Upper lobe of left lung (tissue), 6 donors: ENCODE measurements around the gene INTS11. TPM values are rescaled to one million over a fixed set of nuclear protein-coding genes. Genes with fewer than 3 reads are reported as not detected.

Source experiments
- ATAC-seq, 2 donors: fragments of 200-7000 bp; cut with Tn5 transposase; one replicate each; pipeline ENCODE4 v1.9.1; 2022; ENCODE audit warnings: mild to moderate bottlenecking in 2 of 2, moderate library complexity in 2 of 2; ENCODE audit not compliant: low FRiP score in 2 of 2
- DNase-seq, 2 donors: peaks; one replicate each; pipeline ENCODE4 v3.0.0-alpha.2; 2019 to 2020
- H3K27ac ChIP-seq, 4 donors: fragments of 200-600 bp; sonication (generic); one replicate each; pipeline ENCODE4 v1.5.1; 2016 to 2019
- H3K27me3 ChIP-seq, 4 donors: fragments of 200-600 bp; sonication (generic); one replicate each; pipeline ENCODE4 v1.5.1; 2017 to 2019
- H3K36me3 ChIP-seq, 4 donors: fragments of 200-600 bp; sonication (generic); one replicate each; pipeline ENCODE4 v1.5.1; 2016 to 2019
- H3K4me1 ChIP-seq, 4 donors: fragments of 200-600 bp; sonication (generic); one replicate each; pipeline ENCODE4 v1.5.1; 2018 to 2019
- H3K4me3 ChIP-seq, 4 donors: fragments of 200-600 bp; sonication (generic); one replicate each; pipeline ENCODE4 v1.5.1; 2017 to 2019; ENCODE audit warnings: mild to moderate bottlenecking in 2 of 4, moderate library complexity in 1 of 4
- H3K9me3 ChIP-seq, 4 donors: fragments of 200-600 bp; sonication (generic); one replicate each; pipeline ENCODE4 v1.5.1; 2018 to 2019
- CTCF ChIP-seq, 6 experiments: fragments of 450-650 bp in 4 of 6; fragments of 200-600 bp in 2 of 6; sonication (generic) in 2 of 6; IDR thresholded peaks; one replicate each; pipeline ENCODE4 v1.5.1; 2016 to 2019; ENCODE audit warnings: antibody characterized with exemption in 6 of 6
- EP300 ChIP-seq, 4 donors: sonication (generic); formaldehyde crosslinking; IDR thresholded peaks; one replicate each; pipeline ENCODE4 v1.5.1; 2017; ENCODE audit warnings: antibody characterized with exemption in 4 of 4, control low read depth in 2 of 4
- POLR2A ChIP-seq, 4 donors: fragments of 450-650 bp; IDR thresholded peaks; one replicate each; pipeline ENCODE4 v1.5.1; 2016 to 2017; ENCODE audit warnings: antibody characterized with exemption in 4 of 4, mild to moderate bottlenecking in 2 of 4
- POLR2AphosphoS5 ChIP-seq, 2 donors: sonication (generic); formaldehyde crosslinking; IDR thresholded peaks; one replicate each; pipeline ENCODE4 v1.5.1; 2017; ENCODE audit warnings: antibody characterized with exemption in 2 of 2
- WGBS, 2 donors: methylation state at CpG; one replicate each; pipeline ENCODE4 v1.1.5; 2017 to 2018; 5-methylcytosine and 5-hydroxymethylcytosine counted together
- total RNA-seq, 6 donors: library from RNA; depleted of rRNA in 4 of 6; stranded (reverse); fragments of >200 nt in 4 of 6; gene quantifications; one replicate each; pipeline versions ENCODE4 v1.1.0 to v1.2.1, GENCODE V29; 2016 to 2021
- donor health status: DM: no; HTN: no; CAD: no; lungs with moderate emphysema.
- donor health status: DM: no; HTN: yes; CAD: no; lungs with severe emphysema.

The INTS11 gene
- total RNA-seq, 6 donors from 2014 or later = 71.7 to 267 (median 90.5) TPM

DNA sequence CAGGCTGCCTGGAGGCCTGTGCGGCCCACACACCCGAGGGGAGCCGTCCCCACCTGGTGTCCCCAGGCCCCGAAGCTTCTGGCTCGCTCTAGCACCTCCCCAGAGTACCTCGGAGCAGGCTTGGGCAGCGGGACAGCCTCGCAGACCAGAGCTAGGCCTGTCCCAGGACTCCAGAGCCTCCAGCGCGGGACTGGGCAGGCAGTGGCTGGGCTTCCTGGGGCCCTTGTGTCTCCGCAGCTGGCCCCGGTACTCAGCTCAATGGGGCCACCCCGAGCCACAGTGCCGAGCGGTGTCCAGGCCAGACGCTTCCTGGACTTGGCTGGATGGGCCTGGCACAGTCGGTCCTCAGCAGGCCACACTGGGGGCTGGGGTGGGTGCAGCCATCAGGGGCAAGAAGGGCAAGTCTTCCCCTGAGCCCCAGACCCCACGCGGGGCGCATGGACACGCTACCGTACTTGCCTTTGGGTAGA is 39.3 kb downstream of the INTS11 start:
- peaks cover 0 to 5% (median 2%) of the 10 kb centered on the region in 4 donors for H3K4me1 ChIP-seq
- no peaks in the 10 kb centered on the region for H3K9me3 ChIP-seq
- 75% methylated on average over 11 of the region's 22 CpGs; no CpG with 5 or more reads in 1 of the 2 donors for WGBS, 2 donors
- no peak overlapping the region for H3K4me3 ChIP-seq
- peaks cover 0 to 6% (median 0%) of the 10 kb centered on the region in 4 donors for H3K27me3 ChIP-seq
- TF ChIP-seq EP300 (IDR thresholded peaks at IDR 0.05) = no peak
- TF ChIP-seq CTCF (IDR thresholded peaks at IDR 0.05) = no peak
- no peak for TF ChIP-seq POLR2A (IDR thresholded peaks at IDR 0.05)
- TF ChIP-seq POLR2AphosphoS5 (IDR thresholded peaks at IDR 0.05) = no peak
- no peaks in the 10 kb centered on the region for H3K36me3 ChIP-seq
- ATAC-seq (no peak), DNase-seq (peak in 1 of 2 donors; percentile 74)
- no peak overlapping the region for H3K27ac ChIP-seq

DNA sequence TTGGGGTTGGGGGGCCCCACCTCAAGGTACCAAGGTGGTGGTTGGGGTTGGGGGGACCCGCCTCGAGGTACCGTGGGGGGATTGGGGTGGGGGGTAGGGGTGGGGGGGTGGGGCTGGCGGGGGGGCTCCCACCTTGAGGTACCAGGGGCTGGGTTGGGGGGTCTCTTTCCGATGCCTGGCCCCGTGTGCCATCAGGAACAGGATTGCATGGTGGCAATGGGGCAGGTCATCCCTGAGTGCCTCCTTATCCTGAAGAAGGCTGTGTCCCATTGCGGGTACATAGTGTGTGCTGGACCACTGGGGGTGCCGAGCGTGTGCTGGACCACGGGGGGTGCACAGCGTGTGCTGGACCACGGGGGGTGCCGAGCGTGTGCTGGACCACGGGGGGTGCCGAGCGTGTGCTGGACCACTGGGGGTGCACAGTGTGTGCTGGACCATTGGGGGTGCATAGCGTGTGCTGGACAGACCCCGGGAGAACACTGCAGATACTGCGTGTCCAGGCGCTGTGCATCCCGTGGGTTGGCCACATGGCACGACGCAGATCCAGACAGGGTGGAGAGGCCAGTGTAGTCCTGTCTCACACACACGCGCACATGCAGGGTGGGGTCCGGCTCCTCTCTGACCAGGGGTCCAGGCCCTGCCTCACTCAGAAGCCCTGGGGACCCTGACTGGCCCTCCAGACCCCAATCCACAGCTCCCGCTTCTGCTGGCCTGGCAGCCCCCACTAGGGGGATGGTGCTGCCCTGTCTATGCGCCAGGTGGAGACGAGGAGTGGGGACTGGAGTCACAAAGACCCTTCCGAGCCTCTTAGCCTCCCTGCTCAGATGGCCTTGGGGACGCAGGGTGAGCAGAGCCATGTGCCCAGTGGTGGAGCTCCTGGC is 40.0 kb downstream of the INTS11 start:
- 82 to 85% methylated on average over 10 to 14 of the region's 32 CpGs for WGBS, 2 donors
- H3K27me3 ChIP-seq = peaks cover 0 to 6% (median 0%) of the 10 kb centered on the region in 4 donors
- no peaks in the 10 kb centered on the region for H3K9me3 ChIP-seq
- no peaks in the 10 kb centered on the region for H3K36me3 ChIP-seq
- peak in 1 of 2 donors; percentile 55 for DNase-seq
- peaks cover 0 to 5% (median 2%) of the 10 kb centered on the region in 4 donors for H3K4me1 ChIP-seq
- H3K27ac ChIP-seq = no peak overlapping the region
- ATAC-seq = no peak
- H3K4me3 ChIP-seq = no peak overlapping the region
- TF ChIP-seq CTCF (IDR thresholded peaks at IDR 0.05) (no peak), POLR2AphosphoS5 (IDR thresholded peaks at IDR 0.05) (no peak), POLR2A (IDR thresholded peaks at IDR 0.05) (no peak), EP300 (IDR thresholded peaks at IDR 0.05) (no peak)

DNA sequence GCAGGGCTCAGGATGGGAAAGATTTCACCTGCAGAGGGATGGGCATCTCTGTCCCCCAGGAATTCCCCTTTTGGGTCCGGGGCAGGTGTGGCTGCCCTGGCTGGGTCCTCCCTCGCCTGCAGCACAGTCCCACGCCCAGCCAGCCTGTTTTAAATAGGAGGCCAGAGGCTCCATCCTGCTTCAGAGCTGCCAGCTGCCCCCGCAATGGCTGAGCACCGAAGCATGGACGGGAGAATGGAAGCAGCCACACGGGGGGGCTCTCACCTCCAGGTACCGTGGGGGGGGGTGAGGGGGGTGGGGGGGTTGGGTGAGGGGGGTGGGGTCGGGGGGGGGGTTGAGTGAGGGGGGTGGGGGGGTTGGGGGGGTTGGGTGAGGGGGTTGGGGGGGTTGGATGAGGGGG is 40.6 kb downstream of the INTS11 start:
- Histone ChIP-seq H3K27ac (no peak overlapping the region), H3K27me3 (peaks cover 0 to 6% (median 0%) of the 10 kb centered on the region in 4 donors), H3K4me1 (peaks cover 0 to 5% (median 2%) of the 10 kb centered on the region in 4 donors), H3K36me3 (no peaks in the 10 kb centered on the region), H3K9me3 (no peaks in the 10 kb centered on the region), H3K4me3 (no peak overlapping the region)
- no peak for TF ChIP-seq CTCF (IDR thresholded peaks at IDR 0.05)
- TF ChIP-seq POLR2A (IDR thresholded peaks at IDR 0.05) = no peak
- peak in 1 of 2 donors; percentile 23 for DNase-seq
- ATAC-seq = no peak
- WGBS, 2 donors = 42% methylated on average over 4 of the region's 9 CpGs; no CpG with 5 or more reads in 1 of the 2 donors

DNA sequence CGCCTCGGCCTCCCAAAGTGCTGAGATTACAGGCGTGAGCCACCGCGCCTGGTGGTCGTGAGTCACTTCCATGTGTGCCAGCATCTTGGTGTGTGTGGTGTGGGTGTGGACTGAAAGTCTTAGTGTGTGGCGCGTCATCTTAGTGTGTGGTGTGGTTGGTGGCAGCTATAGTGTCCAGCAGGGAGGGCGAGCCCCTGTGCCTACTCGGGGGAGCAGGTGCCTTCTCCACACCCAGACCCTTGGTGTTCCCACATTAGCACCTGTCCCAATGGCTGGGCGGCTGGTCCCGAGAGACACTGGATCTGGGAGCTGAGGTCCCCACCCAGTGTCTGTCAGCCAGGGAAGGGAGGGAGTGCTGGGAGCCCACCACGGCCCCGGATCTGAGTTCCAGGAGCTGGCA is 41.5 kb downstream of the INTS11 start:
- peaks cover 0 to 6% (median 0%) of the 10 kb centered on the region in 4 donors for H3K27me3 ChIP-seq
- no peak overlapping the region for H3K4me3 ChIP-seq
- H3K27ac ChIP-seq = no peak overlapping the region
- no peaks in the 10 kb centered on the region for H3K36me3 ChIP-seq
- peak in 1 of 2 donors; percentile 55 for DNase-seq
- no peak for TF ChIP-seq CTCF (IDR thresholded peaks at IDR 0.05)
- no peak for TF ChIP-seq POLR2A (IDR thresholded peaks at IDR 0.05)
- TF ChIP-seq EP300 (IDR thresholded peaks at IDR 0.05) = no peak
- no peak for TF ChIP-seq POLR2AphosphoS5 (IDR thresholded peaks at IDR 0.05)
- ATAC-seq = no peak
- no peaks in the 10 kb centered on the region for H3K9me3 ChIP-seq
- WGBS, 2 donors = 89 to 93% methylated on average over 8 to 14 of the region's 14 CpGs
- H3K4me1 ChIP-seq = peaks cover 0 to 5% (median 2%) of the 10 kb centered on the region in 4 donors
